Tibial nerve (tissue), 4 donors: ENCODE results near the gene PTPRG. TPM values are rescaled to one million over a fixed set of nuclear protein-coding genes. Genes with fewer than 3 reads are reported as not detected.

Experiments
- DNase-seq, 2 donors: peaks; one replicate each; pipeline ENCODE4 v3.0.0-alpha.2; 2019; ENCODE audit warnings: low spot score in 2 of 2
- H3K27ac ChIP-seq, 4 donors: fragments of 200-600 bp; sonication (generic) in 3 of 4; one replicate each; pipeline ENCODE4 v1.5.1; 2017 to 2019; ENCODE audit warnings: mild to moderate bottlenecking in 1 of 4
- H3K27me3 ChIP-seq, 2 donors: fragments of 200-600 bp; sonication (generic) in 1 of 2; one replicate each; pipeline versions ENCODE4 v1.5.1 to v1.6.0; 2017 to 2019
- H3K36me3 ChIP-seq, 3 donors: fragments of 200-600 bp; sonication (generic); one replicate each; pipeline ENCODE4 v1.5.1; 2018 to 2019
- H3K4me1 ChIP-seq, 4 donors: fragments of 200-600 bp; sonication (generic) in 3 of 4; one replicate each; pipeline ENCODE4 v1.5.1; 2017 to 2019
- H3K4me3 ChIP-seq, 4 donors: fragments of 200-600 bp; sonication (generic) in 3 of 4; one replicate each; pipeline ENCODE4 v1.5.1; 2017 to 2019; ENCODE audit warnings: mild to moderate bottlenecking in 1 of 4, moderate library complexity in 1 of 4
- H3K9me3 ChIP-seq, 4 donors: fragments of 200-600 bp; sonication (generic) in 3 of 4; one replicate each; pipeline ENCODE4 v1.5.1; 2017 to 2019
- EP300 ChIP-seq, 2 donors: sonication (generic); formaldehyde crosslinking; IDR thresholded peaks; one replicate each; pipeline ENCODE4 v1.6.1; 2017; ENCODE audit warnings: antibody characterized with exemption in 2 of 2, mild to moderate bottlenecking in 1 of 2
- POLR2A ChIP-seq, 2 donors: fragments of 450-650 bp; IDR thresholded peaks; one replicate each; pipeline ENCODE4 v1.6.1; 2017; ENCODE audit warnings: antibody characterized with exemption in 2 of 2, mild to moderate bottlenecking in 2 of 2, moderate library complexity in 2 of 2
- WGBS, 2 donors: methylation state at CpG; one replicate each; pipeline ENCODE4 v1.1.5; 2018; 5-methylcytosine and 5-hydroxymethylcytosine counted together
- total RNA-seq, 4 donors: library from RNA; depleted of rRNA; stranded (reverse); fragments of >200 nt; gene quantifications; one replicate each; pipeline ENCODE4 v1.1.0, GENCODE V29; 2016
- TF ChIP-seq, protein P1 (sequence below), 5 experiments: fragments of 200-600 bp in 3 of 5; fragments of 450-650 bp in 2 of 5; sonication (generic) in 3 of 5; IDR thresholded peaks; one replicate each; pipeline ENCODE4 v1.5.1; 2016 to 2019; ENCODE audit warnings: antibody characterized with exemption in 5 of 5, mild to moderate bottlenecking in 3 of 5, moderate library complexity in 2 of 5

PTPRG gene
- total RNA-seq, 4 donors from 2014 or later: 112 to 174 (median 121) TPM

DNA sequence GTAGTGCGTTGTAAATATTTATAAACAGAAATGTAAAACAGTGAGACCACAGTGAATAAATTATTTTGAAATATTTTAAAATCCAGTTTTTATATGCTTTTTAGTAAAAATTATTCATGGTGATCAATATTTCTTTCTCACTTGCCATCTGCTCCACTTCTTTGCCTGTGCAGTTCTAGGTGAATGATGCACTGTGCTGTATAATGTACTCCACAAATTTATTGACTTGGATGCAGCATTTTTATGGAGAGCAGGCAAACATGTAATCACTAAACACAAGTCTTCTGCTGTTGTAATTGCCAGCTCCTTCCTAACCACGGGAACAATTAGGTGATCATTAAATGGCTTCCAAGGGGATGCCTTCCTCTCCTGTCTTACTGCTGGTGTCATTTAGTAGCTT lies 395.9 kb downstream of the PTPRG start:
- H3K27ac ChIP-seq: no peak overlapping the region
- no peaks in the 10 kb centered on the region for H3K36me3 ChIP-seq
- no peak overlapping the region for H3K4me3 ChIP-seq
- WGBS, 2 donors: 71 to 76% methylated on average over 2 of the region's 2 CpGs
- no peak for DNase-seq
- peaks cover 0 to 12% (median 0%) of the 10 kb centered on the region in 4 donors for H3K4me1 ChIP-seq
- H3K27me3 ChIP-seq: no peaks in the 10 kb centered on the region
- no peaks in the 10 kb centered on the region for H3K9me3 ChIP-seq
- TF ChIP-seq EP300 (IDR thresholded peaks at IDR 0.05): no peak
- TF ChIP-seq POLR2A (IDR thresholded peaks at IDR 0.05): no peak
- TF ChIP-seq, protein P1, sequence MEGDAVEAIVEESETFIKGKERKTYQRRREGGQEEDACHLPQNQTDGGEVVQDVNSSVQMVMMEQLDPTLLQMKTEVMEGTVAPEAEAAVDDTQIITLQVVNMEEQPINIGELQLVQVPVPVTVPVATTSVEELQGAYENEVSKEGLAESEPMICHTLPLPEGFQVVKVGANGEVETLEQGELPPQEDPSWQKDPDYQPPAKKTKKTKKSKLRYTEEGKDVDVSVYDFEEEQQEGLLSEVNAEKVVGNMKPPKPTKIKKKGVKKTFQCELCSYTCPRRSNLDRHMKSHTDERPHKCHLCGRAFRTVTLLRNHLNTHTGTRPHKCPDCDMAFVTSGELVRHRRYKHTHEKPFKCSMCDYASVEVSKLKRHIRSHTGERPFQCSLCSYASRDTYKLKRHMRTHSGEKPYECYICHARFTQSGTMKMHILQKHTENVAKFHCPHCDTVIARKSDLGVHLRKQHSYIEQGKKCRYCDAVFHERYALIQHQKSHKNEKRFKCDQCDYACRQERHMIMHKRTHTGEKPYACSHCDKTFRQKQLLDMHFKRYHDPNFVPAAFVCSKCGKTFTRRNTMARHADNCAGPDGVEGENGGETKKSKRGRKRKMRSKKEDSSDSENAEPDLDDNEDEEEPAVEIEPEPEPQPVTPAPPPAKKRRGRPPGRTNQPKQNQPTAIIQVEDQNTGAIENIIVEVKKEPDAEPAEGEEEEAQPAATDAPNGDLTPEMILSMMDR (IDR thresholded peaks at IDR 0.05): no peak

DNA sequence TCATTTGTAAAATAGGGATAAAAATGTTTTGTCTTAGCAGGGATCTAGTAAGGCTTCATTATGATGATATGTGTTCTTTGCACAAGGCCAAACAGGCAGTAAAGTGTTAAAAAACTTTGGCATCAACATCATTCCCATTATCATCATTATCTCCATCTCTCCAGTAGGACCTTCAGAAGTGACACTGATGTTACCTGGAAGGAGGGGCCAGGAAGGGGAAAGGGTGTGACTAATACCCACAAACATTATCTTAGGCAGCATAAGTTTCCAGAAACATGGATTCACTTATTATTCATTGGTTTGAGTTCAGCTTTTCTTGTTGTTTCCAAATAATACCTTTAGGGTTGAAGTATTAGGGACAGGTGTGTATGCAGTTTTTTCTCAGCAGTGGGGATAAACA lies 399.6 kb downstream of the PTPRG start:
- H3K9me3 ChIP-seq: no peaks in the 10 kb centered on the region
- no peaks in the 10 kb centered on the region for H3K27me3 ChIP-seq
- no peak for DNase-seq
- no peak overlapping the region for H3K4me3 ChIP-seq
- H3K27ac ChIP-seq: no peak overlapping the region
- TF ChIP-seq, protein P1 (IDR thresholded peaks at IDR 0.05): no peak
- no peak for TF ChIP-seq POLR2A (IDR thresholded peaks at IDR 0.05)
- no peak for TF ChIP-seq EP300 (IDR thresholded peaks at IDR 0.05)
- peaks cover 0 to 8% (median 0%) of the 10 kb centered on the region in 4 donors for H3K4me1 ChIP-seq
- no peaks in the 10 kb centered on the region for H3K36me3 ChIP-seq

DNA sequence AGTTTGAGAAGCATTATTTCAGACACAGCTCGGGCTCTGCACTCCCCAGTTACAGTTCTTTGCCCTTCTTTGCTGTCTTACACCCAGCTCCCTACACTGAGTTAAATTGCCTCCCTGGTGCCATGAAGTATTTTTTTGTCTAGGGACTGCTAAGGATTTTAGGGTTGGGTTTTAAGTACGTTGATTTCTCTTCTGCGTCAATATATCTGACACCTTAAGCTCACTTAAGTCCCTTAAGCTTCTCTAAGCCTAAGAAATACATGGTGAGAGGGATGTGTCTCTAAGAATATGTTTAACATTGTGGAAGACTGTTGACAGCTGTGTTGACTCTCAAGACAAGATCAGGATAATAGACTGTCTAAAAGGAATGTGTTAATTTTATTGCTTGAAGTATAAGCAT lies 400.5 kb downstream of the PTPRG start:
- TF ChIP-seq POLR2A (IDR thresholded peaks at IDR 0.05) (no peak), EP300 (IDR thresholded peaks at IDR 0.05) (no peak)
- TF ChIP-seq, protein P1 (IDR thresholded peaks at IDR 0.05): no peak
- DNase-seq: no peak
- Histone ChIP-seq H3K9me3 (no peaks in the 10 kb centered on the region), H3K4me3 (no peak overlapping the region), H3K4me1 (peaks cover 0 to 2% (median 0%) of the 10 kb centered on the region in 4 donors), H3K27me3 (no peaks in the 10 kb centered on the region), H3K27ac (no peak overlapping the region), H3K36me3 (no peaks in the 10 kb centered on the region)
- 94 to 95% methylated on average over 3 of the region's 3 CpGs for WGBS, 2 donors

DNA sequence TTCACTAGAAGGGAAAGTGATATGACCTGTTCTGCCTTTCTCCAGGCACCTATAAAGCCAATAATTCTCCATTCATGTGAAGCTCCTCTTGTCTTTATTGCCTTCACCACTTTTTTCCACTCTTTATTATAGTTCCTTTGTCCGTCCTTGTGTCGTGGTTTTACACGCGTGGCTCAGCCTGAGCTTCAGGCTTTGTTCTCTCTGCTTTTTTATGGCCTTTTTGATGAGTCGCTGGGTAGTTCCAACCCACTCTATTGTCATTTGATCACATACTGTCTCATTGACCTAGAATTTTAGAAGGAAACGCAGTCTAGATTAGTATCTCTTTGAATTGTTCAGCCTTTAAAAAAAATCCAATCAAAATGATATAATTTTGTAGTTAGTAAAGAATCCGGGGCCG lies 403.2 kb downstream of the PTPRG start:
- Histone ChIP-seq H3K9me3 (no peaks in the 10 kb centered on the region), H3K27me3 (no peaks in the 10 kb centered on the region), H3K27ac (no peak overlapping the region), H3K4me1 (no peaks in the 10 kb centered on the region), H3K36me3 (no peaks in the 10 kb centered on the region), H3K4me3 (no peak overlapping the region)
- 77% methylated on average over 8 of the region's 8 CpGs for WGBS, 2 donors
- no peak for DNase-seq
- TF ChIP-seq, protein P1 (IDR thresholded peaks at IDR 0.05): no peak
- TF ChIP-seq POLR2A (IDR thresholded peaks at IDR 0.05) (no peak), EP300 (IDR thresholded peaks at IDR 0.05) (no peak)

DNA sequence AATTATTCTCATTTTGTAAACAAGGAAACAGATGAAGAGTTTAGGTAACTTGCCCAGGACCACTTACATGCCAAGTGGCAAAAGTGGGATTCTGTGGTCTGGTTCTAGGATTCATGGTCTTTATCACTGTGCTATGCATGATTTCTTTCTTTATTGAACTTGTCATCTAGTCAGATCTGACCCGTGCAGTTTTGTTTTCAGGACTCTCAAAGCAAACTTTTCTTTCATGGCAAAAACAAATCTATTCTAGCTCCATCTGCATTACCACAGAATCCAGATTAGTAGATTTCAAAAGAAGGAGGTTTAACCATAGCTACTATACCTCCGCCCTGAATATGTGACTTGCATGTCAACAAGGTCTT lies 404.4 kb downstream of the PTPRG start:
- WGBS, 2 donors: 93 to 94% methylated on average over 2 of the region's 2 CpGs
- DNase-seq: no peak
- no peak for TF ChIP-seq EP300 (IDR thresholded peaks at IDR 0.05)
- TF ChIP-seq POLR2A (IDR thresholded peaks at IDR 0.05): no peak
- TF ChIP-seq, protein P1 (IDR thresholded peaks at IDR 0.05): no peak
- H3K9me3 ChIP-seq: no peaks in the 10 kb centered on the region
- H3K36me3 ChIP-seq: no peaks in the 10 kb centered on the region
- no peak overlapping the region for H3K27ac ChIP-seq
- no peaks in the 10 kb centered on the region for H3K4me1 ChIP-seq
- no peaks in the 10 kb centered on the region for H3K27me3 ChIP-seq
- H3K4me3 ChIP-seq: no peak overlapping the region
